WTC11 (cell line): Measurements from ENCODE around the gene HEBP1. TPM values are rescaled to one million over a fixed set of nuclear protein-coding genes. Genes with fewer than 3 reads are reported as not detected.

ENCODE experiments used
- ATAC-seq: fragments of 200-7000 bp; cut with Tn5 transposase; 2 replicates; pipeline ENCODE4 v1.10.0; 2021; ENCODE audit warnings: mild to moderate bottlenecking, moderate library complexity
- CTCF ChIA-PET: fragments of 300-600 bp; sonication (Branson Sonifier 250); formaldehyde crosslinking; loops from one replicate; lab custom pipeline; 2021; ENCODE audit warnings: antibody characterized with exemption; lab: Charles Lee
- POLR2A ChIA-PET: fragments of 350-600 bp; sonication (Branson Sonifier 250); formaldehyde crosslinking; loops from one replicate; lab custom pipeline; 2021; ENCODE audit warnings: antibody characterized with exemption; lab: Charles Lee
- DNase-seq: peaks from one replicate; pipeline ENCODE4 v3.0.0; 2021; ENCODE audit warnings: low spot score
- H3K27ac Mint-ChIP-seq: 2 replicates; pipeline ENCODE4 v1.8.0; 2021; ENCODE audit warnings: mixed read lengths
- H3K27me3 Mint-ChIP-seq: 2 replicates; pipeline ENCODE4 v1.8.0; 2021; ENCODE audit warnings: low read depth, mild to moderate bottlenecking, moderate library complexity, mixed read lengths
- H3K36me3 Mint-ChIP-seq: 2 replicates; pipeline ENCODE4 v1.8.0; 2021; ENCODE audit warnings: mixed read lengths
- H3K4me1 Mint-ChIP-seq: 2 replicates; pipeline ENCODE4 v1.8.0; 2022; ENCODE audit warnings: mixed read lengths
- H3K4me3 Mint-ChIP-seq: 2 replicates; pipeline ENCODE4 v1.8.0; 2021; ENCODE audit warnings: mild to moderate bottlenecking, moderate library complexity, mixed read lengths
- H3K9me3 Mint-ChIP-seq: 2 replicates; pipeline ENCODE4 v1.8.0; 2021; ENCODE audit warnings: mixed read lengths
- CREB1 ChIP-seq: sonication (generic); formaldehyde crosslinking; IDR thresholded peaks from 2 replicates; pipeline ENCODE4 v1.8.0; 2023; ENCODE audit warnings: mild to moderate bottlenecking, missing genetic modification reagents
- FOXK1 ChIP-seq: sonication (generic); formaldehyde crosslinking; IDR thresholded peaks from 2 replicates; pipeline ENCODE4 v1.8.0; 2022; ENCODE audit warnings: mild to moderate bottlenecking, moderate library complexity, missing genetic modification reagents
- FOXP1 ChIP-seq: sonication (generic); formaldehyde crosslinking; IDR thresholded peaks from 2 replicates; pipeline ENCODE4 v1.8.0; 2022; ENCODE audit warnings: missing genetic modification reagents, mild to moderate bottlenecking, moderate library complexity, borderline replicate concordance
- GABPB1 ChIP-seq: sonication (generic); formaldehyde crosslinking; IDR thresholded peaks from 2 replicates; pipeline ENCODE4 v1.8.1; 2023; ENCODE audit warnings: mild to moderate bottlenecking, missing genetic modification reagents
- GRHL2 ChIP-seq: fragments of 250-450 bp; sonication (Bioruptor Pico); IDR thresholded peaks from 2 replicates; pipeline ENCODE4 v1.8.0; 2022; ENCODE audit warnings: mild to moderate bottlenecking, moderate library complexity; ENCODE audit not compliant: insufficient replicate concordance, severe bottlenecking
- JUN ChIP-seq: sonication (generic); formaldehyde crosslinking; IDR thresholded peaks from 2 replicates; pipeline ENCODE4 v1.8.0; 2023; ENCODE audit warnings: mild to moderate bottlenecking, missing genetic modification reagents
- KAT7 ChIP-seq: sonication (generic); formaldehyde crosslinking; IDR thresholded peaks from 2 replicates; pipeline ENCODE4 v1.8.1; 2023; ENCODE audit warnings: missing genetic modification reagents, mild to moderate bottlenecking, borderline replicate concordance
- OVOL2 ChIP-seq: fragments of 250-450 bp; sonication (Bioruptor Pico); IDR thresholded peaks from 2 replicates; pipeline ENCODE4 v1.9.0; 2021; ENCODE audit warnings: mild to moderate bottlenecking, borderline replicate concordance
- PRRX2 ChIP-seq: fragments of 250-450 bp; sonication (Bioruptor Pico); IDR thresholded peaks from 2 replicates; pipeline ENCODE4 v1.8.0; 2021; ENCODE audit warnings: mild to moderate bottlenecking
- TEAD4 ChIP-seq: sonication (generic); formaldehyde crosslinking; IDR thresholded peaks from 2 replicates; pipeline ENCODE4 v1.8.0; 2022; ENCODE audit warnings: mild to moderate bottlenecking, missing genetic modification reagents
- TP53 ChIP-seq: sonication (generic); formaldehyde crosslinking; IDR thresholded peaks from 2 replicates; pipeline ENCODE4 v1.8.1; 2023; ENCODE audit warnings: mild to moderate bottlenecking, missing genetic modification reagents
- ZBTB21 ChIP-seq: sonication (generic); formaldehyde crosslinking; IDR thresholded peaks from 2 replicates; pipeline ENCODE4 v1.8.1; 2023; ENCODE audit warnings: mild to moderate bottlenecking, missing genetic modification reagents, borderline replicate concordance
- ZNF138 ChIP-seq: sonication (generic); formaldehyde crosslinking; conservative IDR thresholded peaks from 2 replicates; pipeline ENCODE4 v1.8.1; 2022; ENCODE audit warnings: mild to moderate bottlenecking, moderate library complexity, missing genetic modification reagents
- ZNF219 ChIP-seq: sonication (generic); formaldehyde crosslinking; IDR thresholded peaks from 2 replicates; pipeline ENCODE4 v1.8.0; 2023; ENCODE audit warnings: missing genetic modification reagents, mild to moderate bottlenecking, borderline replicate concordance
- total RNA-seq: library from RNA; stranded (reverse); gene quantifications from 3 replicates; pipeline ENCODE4 v1.2.3, GENCODE V29; 2021
- TF ChIP-seq, protein P1 (sequence below): sonication (generic); formaldehyde crosslinking; IDR thresholded peaks from 2 replicates; pipeline ENCODE4 v1.8.0; 2022; ENCODE audit warnings: mild to moderate bottlenecking, missing genetic modification reagents
- TF ChIP-seq, protein P2 (sequence below): sonication (generic); formaldehyde crosslinking; IDR thresholded peaks from 2 replicates; pipeline ENCODE4 v1.8.1; 2023; ENCODE audit warnings: mild to moderate bottlenecking, missing genetic modification reagents, borderline replicate concordance
- TF ChIP-seq, protein P3 (sequence below): sonication (generic); formaldehyde crosslinking; IDR thresholded peaks from 2 replicates; pipeline ENCODE4 v1.8.1; 2022; ENCODE audit warnings: mild to moderate bottlenecking, moderate library complexity, missing genetic modification reagents
- TF ChIP-seq, protein P4 (sequence below): sonication (generic); formaldehyde crosslinking; IDR thresholded peaks from 2 replicates; pipeline ENCODE4 v1.8.1; 2023; ENCODE audit warnings: mild to moderate bottlenecking, moderate library complexity, missing genetic modification reagents

Gene HEBP1
- total RNA-seq, 1 experiment from 2014 or later, result 61.8 TPM

DNA sequence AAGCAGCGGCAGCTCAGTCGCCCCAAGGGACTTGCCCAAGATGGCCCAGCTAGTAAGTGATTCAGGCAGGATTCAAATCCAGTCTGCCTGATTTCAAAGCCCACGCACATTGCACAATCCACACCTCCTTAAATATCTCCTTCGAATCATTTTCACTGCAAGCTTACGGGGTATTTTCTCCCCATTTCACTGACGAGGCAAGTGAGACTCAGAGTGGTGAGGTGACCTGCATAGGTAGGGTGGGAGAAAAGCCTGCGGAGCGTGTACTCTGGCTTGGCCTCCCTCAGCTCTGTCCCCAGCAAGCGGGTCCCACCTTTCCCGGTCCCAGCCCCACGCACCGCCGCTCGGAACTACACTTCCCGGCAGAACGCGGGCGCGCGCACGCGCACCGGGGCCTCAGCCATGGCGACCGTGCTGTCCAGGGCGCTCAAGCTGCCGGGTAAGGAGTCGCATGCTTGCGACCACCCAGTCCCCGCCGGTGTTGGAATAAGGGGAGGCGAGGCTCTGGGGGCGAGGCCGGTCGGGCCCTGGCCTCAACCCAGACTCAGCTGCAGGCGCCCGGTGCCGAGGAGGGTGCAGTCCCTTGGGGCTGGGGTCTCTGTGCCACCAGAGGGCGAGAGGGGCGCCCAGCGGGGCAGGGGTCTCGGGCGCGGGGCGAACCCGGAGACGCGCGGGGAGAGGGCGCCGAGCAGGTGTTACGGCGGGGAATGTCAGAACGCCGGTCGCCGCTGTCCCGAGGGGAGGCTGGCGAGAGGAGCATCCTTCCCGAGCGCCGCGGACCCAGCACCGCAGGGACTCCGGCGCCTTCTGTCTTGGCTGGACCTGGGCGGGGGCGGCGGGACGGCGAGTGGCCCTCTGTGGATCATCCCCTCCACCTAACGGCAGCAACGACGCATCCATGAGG lies 44.2 kb upstream of the HEBP1 start, which contains the start of gene FAM234B (continued):
- TF ChIP-seq, protein P1, sequence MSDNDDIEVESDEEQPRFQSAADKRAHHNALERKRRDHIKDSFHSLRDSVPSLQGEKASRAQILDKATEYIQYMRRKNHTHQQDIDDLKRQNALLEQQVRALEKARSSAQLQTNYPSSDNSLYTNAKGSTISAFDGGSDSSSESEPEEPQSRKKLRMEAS (CRISPR knock-in tag), result peak; percentile 68; the same call in 1 of the 2 replicates
- 0 out of 2 replicates have a peak, but pooled peaks have one; percentile 11 for TF ChIP-seq FOXK1 (CRISPR knock-in tag)
- TF ChIP-seq PRRX2, result no peak
- TF ChIP-seq, protein P2, sequence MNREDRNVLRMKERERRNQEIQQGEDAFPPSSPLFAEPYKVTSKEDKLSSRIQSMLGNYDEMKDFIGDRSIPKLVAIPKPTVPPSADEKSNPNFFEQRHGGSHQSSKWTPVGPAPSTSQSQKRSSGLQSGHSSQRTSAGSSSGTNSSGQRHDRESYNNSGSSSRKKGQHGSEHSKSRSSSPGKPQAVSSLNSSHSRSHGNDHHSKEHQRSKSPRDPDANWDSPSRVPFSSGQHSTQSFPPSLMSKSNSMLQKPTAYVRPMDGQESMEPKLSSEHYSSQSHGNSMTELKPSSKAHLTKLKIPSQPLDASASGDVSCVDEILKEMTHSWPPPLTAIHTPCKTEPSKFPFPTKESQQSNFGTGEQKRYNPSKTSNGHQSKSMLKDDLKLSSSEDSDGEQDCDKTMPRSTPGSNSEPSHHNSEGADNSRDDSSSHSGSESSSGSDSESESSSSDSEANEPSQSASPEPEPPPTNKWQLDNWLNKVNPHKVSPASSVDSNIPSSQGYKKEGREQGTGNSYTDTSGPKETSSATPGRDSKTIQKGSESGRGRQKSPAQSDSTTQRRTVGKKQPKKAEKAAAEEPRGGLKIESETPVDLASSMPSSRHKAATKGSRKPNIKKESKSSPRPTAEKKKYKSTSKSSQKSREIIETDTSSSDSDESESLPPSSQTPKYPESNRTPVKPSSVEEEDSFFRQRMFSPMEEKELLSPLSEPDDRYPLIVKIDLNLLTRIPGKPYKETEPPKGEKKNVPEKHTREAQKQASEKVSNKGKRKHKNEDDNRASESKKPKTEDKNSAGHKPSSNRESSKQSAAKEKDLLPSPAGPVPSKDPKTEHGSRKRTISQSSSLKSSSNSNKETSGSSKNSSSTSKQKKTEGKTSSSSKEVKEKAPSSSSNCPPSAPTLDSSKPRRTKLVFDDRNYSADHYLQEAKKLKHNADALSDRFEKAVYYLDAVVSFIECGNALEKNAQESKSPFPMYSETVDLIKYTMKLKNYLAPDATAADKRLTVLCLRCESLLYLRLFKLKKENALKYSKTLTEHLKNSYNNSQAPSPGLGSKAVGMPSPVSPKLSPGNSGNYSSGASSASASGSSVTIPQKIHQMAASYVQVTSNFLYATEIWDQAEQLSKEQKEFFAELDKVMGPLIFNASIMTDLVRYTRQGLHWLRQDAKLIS (CRISPR knock-in tag), result 0 out of 2 replicates have a peak, but pooled peaks have one; percentile 26
- no peak for TF ChIP-seq ZNF219 (CRISPR knock-in tag)
- TF ChIP-seq, protein P3, sequence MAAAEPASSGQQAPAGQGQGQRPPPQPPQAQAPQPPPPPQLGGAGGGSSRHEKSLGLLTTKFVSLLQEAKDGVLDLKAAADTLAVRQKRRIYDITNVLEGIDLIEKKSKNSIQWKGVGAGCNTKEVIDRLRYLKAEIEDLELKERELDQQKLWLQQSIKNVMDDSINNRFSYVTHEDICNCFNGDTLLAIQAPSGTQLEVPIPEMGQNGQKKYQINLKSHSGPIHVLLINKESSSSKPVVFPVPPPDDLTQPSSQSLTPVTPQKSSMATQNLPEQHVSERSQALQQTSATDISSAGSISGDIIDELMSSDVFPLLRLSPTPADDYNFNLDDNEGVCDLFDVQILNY (CRISPR knock-in tag), result 0 out of 2 replicates have a peak, but pooled peaks have one; percentile 52
- TF ChIP-seq ZBTB21, result peak; percentile 79; the same call in 1 of the 2 replicates
- peak; percentile 94; the same call in 1 of the 2 replicates for TF ChIP-seq ZNF138
- TF ChIP-seq JUN, result no peak
- no peak for TF ChIP-seq TEAD4 (CRISPR knock-in tag)
- TF ChIP-seq TP53 (CRISPR knock-in tag), result 0 out of 2 replicates have a peak, but pooled peaks have one; percentile 38
- TF ChIP-seq OVOL2 (CRISPR knock-in tag), result no peak
- TF ChIP-seq FOXP1 (CRISPR knock-in tag), result peak; percentile 64; the same call in 1 of the 2 replicates
- TF ChIP-seq KAT7 (CRISPR knock-in tag), result peak; percentile 38; the same call in 1 of the 2 replicates
- TF ChIP-seq, protein P4, sequence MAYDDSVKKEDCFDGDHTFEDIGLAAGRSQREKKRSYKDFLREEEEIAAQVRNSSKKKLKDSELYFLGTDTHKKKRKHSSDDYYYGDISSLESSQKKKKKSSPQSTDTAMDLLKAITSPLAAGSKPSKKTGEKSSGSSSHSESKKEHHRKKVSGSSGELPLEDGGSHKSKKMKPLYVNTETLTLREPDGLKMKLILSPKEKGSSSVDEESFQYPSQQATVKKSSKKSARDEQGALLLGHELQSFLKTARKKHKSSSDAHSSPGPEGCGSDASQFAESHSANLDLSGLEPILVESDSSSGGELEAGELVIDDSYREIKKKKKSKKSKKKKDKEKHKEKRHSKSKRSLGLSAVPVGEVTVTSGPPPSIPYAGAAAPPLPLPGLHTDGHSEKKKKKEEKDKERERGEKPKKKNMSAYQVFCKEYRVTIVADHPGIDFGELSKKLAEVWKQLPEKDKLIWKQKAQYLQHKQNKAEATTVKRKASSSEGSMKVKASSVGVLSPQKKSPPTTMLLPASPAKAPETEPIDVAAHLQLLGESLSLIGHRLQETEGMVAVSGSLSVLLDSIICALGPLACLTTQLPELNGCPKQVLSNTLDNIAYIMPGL (CRISPR knock-in tag), result peak; percentile 94
- TF ChIP-seq GRHL2 (CRISPR knock-in tag), result no peak
- TF ChIP-seq GABPB1 (CRISPR knock-in tag), result 0 out of 2 replicates have a peak, but pooled peaks have one; percentile 46

DNA sequence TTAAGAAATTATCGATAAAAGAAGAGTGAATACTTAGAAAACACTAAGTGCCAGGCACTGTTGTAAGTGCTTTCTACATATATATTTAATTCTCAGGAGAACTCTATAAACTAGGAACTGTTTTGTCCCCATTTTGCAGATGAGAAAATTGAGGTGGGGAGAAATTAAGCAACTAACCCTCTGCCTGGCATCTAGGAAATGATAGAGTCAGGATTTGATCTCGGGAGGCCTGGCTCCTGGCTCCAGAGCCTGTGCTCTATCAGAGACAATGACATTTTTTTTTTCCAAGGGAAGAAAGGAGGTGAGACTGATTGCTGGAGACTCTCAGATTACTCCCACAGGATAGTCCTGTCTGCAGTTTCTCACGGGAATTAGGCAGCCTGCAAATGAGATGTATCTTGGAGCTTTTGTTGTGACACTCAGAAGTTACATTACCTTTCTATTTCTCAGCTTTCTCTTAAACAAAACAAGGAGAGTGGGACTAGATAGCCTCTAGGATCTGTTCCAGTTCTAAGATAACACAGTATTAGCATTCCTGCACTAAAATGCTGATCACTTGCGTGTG lies 42.7 kb upstream of the HEBP1 start:
- H3K9me3 Mint-ChIP-seq, result no peaks in the 10 kb centered on the region
- H3K4me1 Mint-ChIP-seq, result peaks cover 37% of the 10 kb centered on the region
- POLR2A ChIA-PET, result no interaction called here
- TF ChIP-seq CREB1, result no peak
- peak overlapping the region; percentile 85; the same call in 1 of the 2 replicates for H3K4me3 Mint-ChIP-seq
- DNase-seq (no peak), ATAC-seq (no peak)
- H3K27ac Mint-ChIP-seq, result no peak overlapping the region
- CTCF ChIA-PET, result interaction anchor here (1.0 to 3.9 kb wide), 4 partner anchors 19 to 169 kb away, joined by 4 to 19 read pairs (median 14); no protein-coding TSS in a partner anchor
- no peaks in the 10 kb centered on the region for H3K36me3 Mint-ChIP-seq
- peaks cover 15% of the 10 kb centered on the region for H3K27me3 Mint-ChIP-seq
